ENCODE measurements around the gene ZBTB40.

ZBTB40 gene

GRCh38 chr1:22579541-22580155 lies 128.0 kb downstream of the ZBTB40 start:
- CTCF ChIA-PET: interaction anchor here (0.7 kb wide), 1 partner anchor 1732 kb away, joined by 5 read pairs; no protein-coding TSS in a partner anchor
- TF ChIP-seq CTCF (conservative IDR thresholded peaks at IDR 0.05; ENCODE audit: low read depth): no peak
- no peak overlapping the region for H3K27ac ChIP-seq
- no peak for DNase-seq (ENCODE audit: low spot score)
- POLR2A ChIA-PET (ENCODE audit: low non-redundant PET): no interaction called here
